ENCODE results near the gene IL36B.
"Not testable (repeated sequence)": the region's sequence is repeated elsewhere in the genome, so short reads cannot be mapped to it uniquely, and the experiment has no call there.

Gene IL36B

GRCh38 chr2:113052396-113052917 lies at the start of gene IL36B:
Gene IL36B (minus strand): TSS chr2:113052867.
- no peak for DNase-seq (ENCODE audit: low spot score)

GRCh38 chr2:113102133-113102532 lies 49.5 kb upstream of the IL36B start:
- no peak for DNase-seq (ENCODE audit: low spot score)

GRCh38 chr2:113098532-113098931 lies 45.9 kb upstream of the IL36B start:
- DNase-seq (ENCODE audit: low spot score) = no peak

GRCh38 chr2:113098041-113098440 lies 45.4 kb upstream of the IL36B start:
- DNase-seq (ENCODE audit: low spot score) = no peak

GRCh38 chr2:113096842-113097618 lies 44.4 kb upstream of the IL36B start:
- DNase-seq (ENCODE audit: low spot score) = not testable (repeated sequence)

- not testable (repeated sequence) for DNase-seq (ENCODE audit: low spot score)
These were observed 43.6 kb upstream of the IL36B start for GRCh38 chr2:113096306-113096705.

GRCh38 chr2:113093613-113093977 lies 40.9 kb upstream of the IL36B start:
- no peak for DNase-seq (ENCODE audit: low spot score)

- no peak for DNase-seq (ENCODE audit: low spot score)
These were observed 40.4 kb upstream of the IL36B start for GRCh38 chr2:113092864-113093612.

GRCh38 chr2:113091231-113091896 lies 38.7 kb upstream of the IL36B start:
- no peak for DNase-seq (ENCODE audit: low spot score)

GRCh38 chr2:113089916-113090315 lies 37.2 kb upstream of the IL36B start:
- DNase-seq (ENCODE audit: low spot score) = no peak

- DNase-seq (ENCODE audit: low spot score) = no peak
These were observed 35.7 kb upstream of the IL36B start for GRCh38 chr2:113088213-113088992.

- no peak for DNase-seq (ENCODE audit: low spot score)
These were observed 32.9 kb upstream of the IL36B start for GRCh38 chr2:113085542-113085941.

GRCh38 chr2:113084249-113085000 lies 31.8 kb upstream of the IL36B start:
- DNase-seq (ENCODE audit: low spot score) = peak; percentile 28

- peak; percentile 13 for DNase-seq (ENCODE audit: low spot score)
These were observed 30.6 kb upstream of the IL36B start for GRCh38 chr2:113083296-113083695.

- DNase-seq (ENCODE audit: low spot score) = no peak
These were observed 29.0 kb upstream of the IL36B start for GRCh38 chr2:113081488-113082210.

GRCh38 chr2:113080134-113080533 lies 27.5 kb upstream of the IL36B start:
- peak; percentile 25 for DNase-seq (ENCODE audit: low spot score)

- DNase-seq (ENCODE audit: low spot score) = no peak
These were observed 26.5 kb upstream of the IL36B start for GRCh38 chr2:113079131-113079530.

- peak; percentile 38 for DNase-seq (ENCODE audit: low spot score)
These were observed 25.7 kb upstream of the IL36B start for GRCh38 chr2:113078350-113078839.

GRCh38 chr2:113077921-113078320 lies 25.3 kb upstream of the IL36B start:
- no peak for DNase-seq (ENCODE audit: low spot score)

All from RKO (cell line).